Endometrial microvascular endothelial cells (primary cell): Measurements from ENCODE around the gene SYNPR. TPM values are rescaled to one million over a fixed set of nuclear protein-coding genes. Genes with fewer than 3 reads are reported as not detected.

ENCODE experiments used
- in situ Hi-C: cut with HindIII; loops from 2 replicates; pipeline ENCODE4 v1.10.0; 2017; ENCODE audit warnings: low sequenced_read_pairs, low pct_unique_long_range_greater_than_20kb; ENCODE audit errors: inconsistent ontology term
- total RNA-seq: library from RNA; depleted of rRNA; stranded (reverse); fragments of >200 nt; gene quantifications from one replicate; pipeline ENCODE4 v1.2.3, GENCODE V29; 2015; ENCODE audit errors: inconsistent ontology term

Gene SYNPR
- total RNA-seq, 1 donor from 2014 or later, result not detected

DNA sequence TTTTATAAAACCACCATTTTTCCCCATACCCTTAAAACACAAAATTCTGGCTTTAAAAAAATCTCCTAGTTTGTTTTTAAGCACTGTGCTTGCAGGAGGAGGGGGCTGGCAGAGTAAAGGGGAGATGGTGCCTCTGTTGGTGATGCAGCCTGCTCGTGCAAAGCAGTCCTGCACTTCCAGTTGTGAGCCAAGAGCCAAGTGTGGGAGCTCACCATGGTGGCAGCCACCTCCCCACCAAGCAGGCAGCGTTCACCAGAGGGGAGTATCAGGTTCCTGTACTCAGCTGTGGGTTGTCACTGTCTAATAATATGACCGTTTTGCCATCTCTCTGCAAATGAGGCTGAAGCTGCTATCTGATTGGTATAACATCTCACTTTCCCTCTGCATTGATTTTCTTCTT is 164.8 kb downstream of the SYNPR start:
- in situ Hi-C loops, result no loop called here

GRCh38 chr3:63450023-63450422 is 171.9 kb downstream of the SYNPR start:
- in situ Hi-C loops, result no loop called here

DNA sequence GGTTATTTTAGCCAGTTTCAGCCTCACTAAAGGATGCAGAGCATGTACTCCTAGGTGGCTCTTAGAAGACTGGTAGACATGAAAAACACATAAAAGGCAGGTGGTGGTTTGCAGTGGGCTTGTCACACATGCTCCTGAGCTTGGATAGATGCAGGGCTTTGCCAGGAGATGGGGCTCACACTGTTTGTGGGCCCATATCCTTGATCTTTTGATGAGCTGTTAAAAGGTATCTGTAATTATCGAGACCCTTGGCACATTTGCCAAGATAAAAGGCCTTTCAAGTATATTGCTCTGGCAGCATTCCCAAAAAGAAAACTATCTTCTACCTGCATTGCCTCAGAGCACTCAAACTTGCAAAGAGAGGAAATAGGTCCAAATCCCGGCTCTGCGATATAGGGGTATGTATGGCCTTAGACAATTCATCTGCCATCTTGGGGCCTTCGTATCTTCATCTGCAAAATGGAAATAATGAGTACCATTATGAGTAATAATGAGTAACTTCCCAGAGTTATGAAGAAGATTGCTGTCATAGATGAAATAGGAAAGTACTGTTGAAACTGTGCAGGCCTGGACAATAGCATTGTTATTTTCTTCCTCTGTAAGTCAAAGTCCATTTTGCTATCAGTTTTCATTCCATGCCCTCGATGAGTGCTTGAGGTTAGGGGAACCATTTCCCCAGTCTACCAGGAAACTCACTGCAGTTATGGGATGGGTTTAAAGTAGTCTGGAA is 172.7 kb downstream of the SYNPR start:
- in situ Hi-C loops, result no loop called here

- in situ Hi-C loops, result no loop called here
Measured at GRCh38 chr3:63456901-63457300, 178.8 kb downstream of the SYNPR start.

DNA sequence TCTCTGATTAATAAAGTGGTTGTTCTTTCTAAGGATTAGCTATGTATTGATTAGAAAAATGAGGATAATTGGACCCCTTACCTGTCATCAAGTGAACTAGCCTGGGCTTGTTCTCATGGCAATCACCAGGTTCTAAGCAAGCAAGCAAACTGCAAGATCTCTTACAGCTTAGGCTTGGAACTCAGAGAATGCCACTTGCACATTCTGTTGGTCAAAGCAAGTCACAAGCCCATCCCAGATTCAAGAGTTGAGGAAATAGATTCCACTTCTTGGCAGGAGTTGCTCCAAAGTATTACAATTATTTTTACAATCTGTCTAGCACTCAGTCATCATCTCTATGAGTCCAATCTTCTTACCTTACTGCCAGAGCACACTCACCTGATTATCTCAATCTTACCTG is 180.3 kb downstream of the SYNPR start:
- in situ Hi-C loops, result no loop called here

- in situ Hi-C loops, result no loop called here
Measured at GRCh38 chr3:63462732-63463131, 184.6 kb downstream of the SYNPR start.

DNA sequence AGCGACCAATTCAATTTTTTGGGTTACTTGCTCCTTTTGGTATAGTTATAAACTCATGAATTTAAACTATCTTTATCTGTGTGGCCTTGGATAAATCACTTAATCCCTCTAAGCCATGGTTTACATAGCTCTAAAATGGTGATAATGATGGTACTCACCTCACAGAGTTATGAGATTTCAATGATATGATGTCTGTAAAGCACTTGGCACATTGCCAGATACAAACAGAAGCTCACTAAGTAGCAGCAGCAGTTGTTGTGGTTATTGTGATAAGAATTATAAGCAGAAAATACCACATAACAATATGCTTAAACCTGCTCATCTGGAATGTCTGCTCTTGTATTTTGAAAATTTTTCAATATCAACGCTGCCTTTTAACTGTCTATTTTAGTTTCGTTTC is 189.3 kb downstream of the SYNPR start:
- in situ Hi-C loops, result no loop called here

DNA sequence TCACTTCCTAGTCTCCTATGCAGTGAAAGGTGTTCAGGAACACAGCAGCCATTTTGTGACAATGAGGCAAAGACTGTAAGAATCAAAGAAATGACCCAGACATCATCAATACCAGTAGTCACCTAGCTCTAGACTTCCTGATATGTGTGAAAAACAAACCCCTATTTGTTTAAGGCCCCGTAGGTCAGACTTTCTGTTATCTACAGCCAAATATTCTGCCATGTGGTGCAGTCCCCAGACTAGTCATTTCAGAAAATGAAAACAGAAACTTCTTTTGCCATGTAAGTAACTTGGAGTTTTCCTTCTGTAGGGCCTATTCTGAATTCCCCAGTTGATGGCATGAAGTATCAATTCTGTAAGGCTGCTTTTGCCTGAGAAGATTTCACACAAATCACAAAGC is 192.6 kb downstream of the SYNPR start:
- in situ Hi-C loops, result no loop called here

- in situ Hi-C loops, result no loop called here
Measured at GRCh38 chr3:63471781-63472180, 193.7 kb downstream of the SYNPR start.

GRCh38 chr3:63473641-63474166 is 195.6 kb downstream of the SYNPR start:
- in situ Hi-C loops, result no loop called here

DNA sequence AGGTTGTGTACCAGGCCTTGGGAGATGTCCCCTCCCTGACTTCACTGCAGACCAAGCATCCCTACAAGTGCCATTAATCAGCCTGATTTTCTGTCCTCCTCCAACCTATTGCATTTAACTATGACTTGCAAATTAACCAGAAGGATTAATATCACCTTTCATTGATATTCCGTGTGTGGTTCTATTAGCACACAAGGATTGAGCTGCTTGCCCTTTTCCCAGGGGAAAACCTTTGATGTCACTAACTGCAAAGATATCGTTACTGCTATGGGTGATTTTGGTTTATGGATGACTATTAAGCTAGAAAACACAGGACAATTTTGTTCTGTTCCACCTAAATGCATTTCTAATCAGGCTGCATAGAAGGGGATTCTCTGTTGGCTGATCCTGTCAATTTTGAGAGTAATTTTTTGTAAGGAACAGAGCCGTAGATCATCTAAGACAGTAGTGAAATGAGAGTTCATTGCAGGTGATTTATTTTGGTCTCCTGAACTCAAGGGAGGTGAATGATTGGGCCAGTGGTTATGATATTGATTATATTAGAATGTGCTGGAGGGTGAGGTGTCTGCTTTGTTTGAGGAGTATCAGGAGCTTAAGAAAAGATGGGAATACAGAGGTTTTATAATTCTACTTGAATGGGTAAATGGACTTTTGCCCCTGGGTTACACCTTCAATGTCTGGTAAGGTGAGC is 196.9 kb downstream of the SYNPR start:
- in situ Hi-C loops, result no loop called here

GRCh38 chr3:63477494-63478129 is 199.5 kb downstream of the SYNPR start:
- in situ Hi-C loops, result no loop called here

DNA sequence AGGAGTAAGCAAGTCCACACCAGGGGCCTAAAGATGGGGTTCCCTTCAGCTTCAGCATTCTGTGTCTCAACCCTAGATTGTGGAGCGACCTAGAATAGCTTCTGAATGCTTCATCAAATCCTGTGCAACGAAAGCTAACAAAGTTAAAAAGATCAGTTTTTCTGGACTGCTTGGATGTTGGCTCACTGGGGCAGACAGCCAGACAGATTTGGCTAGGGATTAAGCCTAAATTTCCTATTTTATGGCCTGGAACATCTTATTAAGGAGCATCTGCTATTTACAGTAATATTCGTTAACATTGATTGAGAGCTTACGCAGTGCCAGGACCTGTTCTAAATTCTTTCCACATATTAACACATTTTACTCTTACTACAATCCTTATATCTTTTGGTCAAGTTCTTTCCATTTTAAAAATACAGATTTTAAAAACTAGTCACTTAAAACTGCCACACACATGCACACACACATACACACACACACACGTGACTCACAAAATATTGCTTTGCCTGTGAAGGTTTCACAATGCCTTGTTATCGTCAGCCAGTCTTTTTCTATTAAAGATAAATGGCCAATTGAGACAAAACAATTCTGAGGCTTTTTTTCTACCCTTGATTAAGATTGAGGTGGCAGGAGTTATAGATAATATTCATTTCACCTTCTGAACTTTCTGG is 201.0 kb downstream of the SYNPR start:
- in situ Hi-C loops, result no loop called here

GRCh38 chr3:63479661-63480035 is 201.5 kb downstream of the SYNPR start:
- in situ Hi-C loops, result no loop called here

GRCh38 chr3:63481627-63482026 is 203.5 kb downstream of the SYNPR start:
- in situ Hi-C loops, result no loop called here

DNA sequence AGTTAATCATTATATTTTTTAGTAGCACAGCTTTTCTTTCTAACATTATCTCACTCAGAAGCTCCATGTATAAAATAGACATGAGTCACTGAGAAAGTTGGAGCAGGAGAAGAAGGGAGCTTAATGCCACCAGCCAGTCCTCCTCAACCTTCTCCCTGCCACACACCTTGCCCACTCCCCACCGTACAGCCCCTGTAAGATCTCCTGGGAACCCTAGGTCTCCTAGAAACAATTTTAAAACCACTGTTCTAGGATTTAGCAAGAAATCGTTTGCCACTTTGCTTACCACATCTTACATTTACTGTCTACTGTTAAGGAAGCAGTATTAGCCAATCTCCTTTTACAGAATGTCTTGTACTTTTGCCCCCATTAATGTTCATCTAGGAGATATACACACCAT is 204.2 kb downstream of the SYNPR start:
- in situ Hi-C loops, result no loop called here

DNA sequence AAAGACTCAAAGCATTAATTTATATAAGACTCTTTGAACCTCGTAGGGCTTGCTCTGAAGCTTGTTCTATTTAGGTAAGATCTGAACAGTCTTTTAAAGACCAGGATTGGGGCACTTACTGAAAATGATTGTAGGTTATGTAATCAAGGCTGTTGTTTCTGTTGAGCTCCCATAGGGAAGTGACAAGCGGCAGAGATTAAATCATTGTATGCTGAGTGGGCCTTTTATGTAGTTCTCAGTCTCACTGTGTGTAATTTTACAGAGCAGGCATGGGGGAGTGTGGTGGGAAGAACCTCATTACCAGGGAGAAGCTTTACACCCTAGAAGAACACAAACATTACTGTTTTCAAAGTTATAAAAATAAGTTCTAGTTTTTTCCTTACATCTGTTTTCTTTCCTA is 214.4 kb downstream of the SYNPR start:
- in situ Hi-C loops, result no loop called here

- in situ Hi-C loops, result no loop called here
Measured at GRCh38 chr3:63493101-63493500, 215.0 kb downstream of the SYNPR start.

DNA sequence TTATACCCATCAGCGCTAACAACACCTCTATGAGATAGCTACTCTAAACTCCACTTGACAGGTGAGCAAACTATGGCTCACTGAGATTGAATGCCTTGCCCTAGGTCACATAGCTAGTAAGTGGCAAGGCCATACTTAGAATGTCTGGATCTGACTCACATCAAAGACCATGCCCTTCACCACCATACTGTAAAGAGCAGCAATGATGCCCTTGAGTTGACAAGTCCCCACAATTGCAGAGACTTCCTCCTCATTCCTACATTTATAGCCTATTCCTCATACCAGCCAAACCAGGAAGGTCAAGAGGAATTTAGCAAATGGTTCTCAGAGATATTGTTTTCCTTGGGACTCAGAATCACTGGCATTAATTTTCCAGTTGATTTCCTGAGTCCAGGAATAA is 216.5 kb downstream of the SYNPR start:
- in situ Hi-C loops, result no loop called here
